ENCODE results near the gene NPS.

NPS gene

GRCh38 chr10:127564644-127565043 lies 15.5 kb downstream of the NPS start:
- Histone ChIP-seq H3K4me1 (ENCODE audit: insufficient read depth, low read length, poor library complexity, severe bottlenecking) (no peaks in the 10 kb centered on the region), H3K9me3 (ENCODE audit: insufficient read depth, low read depth, low read length) (no peaks in the 10 kb centered on the region), H3K9ac (ENCODE audit: low read depth, low read length, poor library complexity, severe bottlenecking) (no peak overlapping the region), H3K36me3 (ENCODE audit: insufficient read depth, low read length) (no peaks in the 10 kb centered on the region), H2AFZ (ENCODE audit: low read length) (no peak overlapping the region), H3K79me2 (ENCODE audit: insufficient read depth, low read length) (no peaks in the 10 kb centered on the region), H3K4me2 (ENCODE audit: low read depth, low read length, poor library complexity, severe bottlenecking) (no peak overlapping the region), H4K20me1 (ENCODE audit: insufficient read depth, low read length, poor library complexity, severe bottlenecking) (no peaks in the 10 kb centered on the region), H3K27me3 (ENCODE audit: insufficient read depth, low read length, poor library complexity, severe bottlenecking) (no peaks in the 10 kb centered on the region), H3F3A (ENCODE audit: low read depth) (no peaks in the 10 kb centered on the region), H3K4me3 (ENCODE audit: low read length, poor library complexity, severe bottlenecking) (no peak overlapping the region), H3K9me2 (replicated peaks; ENCODE audit: low read depth, low read length) (no peaks in the 10 kb centered on the region)
- TF ChIP-seq EZH2phosphoT487 (IDR thresholded peaks at IDR 0.05; ENCODE audit: borderline replicate concordance) (no peak), CTCF (conservative IDR thresholded peaks at IDR 0.05; ENCODE audit: low read length) (no peak)

GRCh38 chr10:127565583-127565982 lies 16.5 kb downstream of the NPS start:
- no peak for TF ChIP-seq CTCF (conservative IDR thresholded peaks at IDR 0.05; ENCODE audit: low read length)
- TF ChIP-seq EZH2phosphoT487 (IDR thresholded peaks at IDR 0.05; ENCODE audit: borderline replicate concordance) = no peak
- H3K36me3 ChIP-seq (ENCODE audit: insufficient read depth, low read length) = no peaks in the 10 kb centered on the region
- no peaks in the 10 kb centered on the region for H3K79me2 ChIP-seq (ENCODE audit: insufficient read depth, low read length)
- no peak overlapping the region for H3K9ac ChIP-seq (ENCODE audit: low read depth, low read length, poor library complexity, severe bottlenecking)
- H3K4me3 ChIP-seq (ENCODE audit: low read length, poor library complexity, severe bottlenecking) = no peak overlapping the region
- no peaks in the 10 kb centered on the region for H3K9me2 ChIP-seq (replicated peaks; ENCODE audit: low read depth, low read length)
- H3F3A ChIP-seq (ENCODE audit: low read depth) = no peaks in the 10 kb centered on the region
- no peaks in the 10 kb centered on the region for H4K20me1 ChIP-seq (ENCODE audit: insufficient read depth, low read length, poor library complexity, severe bottlenecking)
- H2AFZ ChIP-seq (ENCODE audit: low read length) = no peak overlapping the region
- no peaks in the 10 kb centered on the region for H3K9me3 ChIP-seq (ENCODE audit: insufficient read depth, low read depth, low read length)
- H3K27me3 ChIP-seq (ENCODE audit: insufficient read depth, low read length, poor library complexity, severe bottlenecking) = no peaks in the 10 kb centered on the region
- no peaks in the 10 kb centered on the region for H3K4me1 ChIP-seq (ENCODE audit: insufficient read depth, low read length, poor library complexity, severe bottlenecking)
- H3K4me2 ChIP-seq (ENCODE audit: low read depth, low read length, poor library complexity, severe bottlenecking) = no peak overlapping the region

GRCh38 chr10:127569210-127569609 lies 20.1 kb downstream of the NPS start:
- H3K36me3 ChIP-seq (ENCODE audit: insufficient read depth, low read length) = no peaks in the 10 kb centered on the region
- no peaks in the 10 kb centered on the region for H3F3A ChIP-seq (ENCODE audit: low read depth)
- no peaks in the 10 kb centered on the region for H3K27me3 ChIP-seq (ENCODE audit: insufficient read depth, low read length, poor library complexity, severe bottlenecking)
- H3K9me2 ChIP-seq (replicated peaks; ENCODE audit: low read depth, low read length) = no peaks in the 10 kb centered on the region
- no peak overlapping the region for H3K4me2 ChIP-seq (ENCODE audit: low read depth, low read length, poor library complexity, severe bottlenecking)
- no peaks in the 10 kb centered on the region for H4K20me1 ChIP-seq (ENCODE audit: insufficient read depth, low read length, poor library complexity, severe bottlenecking)
- H3K9ac ChIP-seq (ENCODE audit: low read depth, low read length, poor library complexity, severe bottlenecking) = no peak overlapping the region
- no peaks in the 10 kb centered on the region for H3K79me2 ChIP-seq (ENCODE audit: insufficient read depth, low read length)
- no peak for TF ChIP-seq EZH2phosphoT487 (IDR thresholded peaks at IDR 0.05; ENCODE audit: borderline replicate concordance)
- TF ChIP-seq CTCF (conservative IDR thresholded peaks at IDR 0.05; ENCODE audit: low read length) = no peak
- H2AFZ ChIP-seq (ENCODE audit: low read length) = no peak overlapping the region
- H3K4me1 ChIP-seq (ENCODE audit: insufficient read depth, low read length, poor library complexity, severe bottlenecking) = no peaks in the 10 kb centered on the region
- H3K4me3 ChIP-seq (ENCODE audit: low read length, poor library complexity, severe bottlenecking) = no peak overlapping the region
- H3K9me3 ChIP-seq (ENCODE audit: insufficient read depth, low read depth, low read length) = no peaks in the 10 kb centered on the region; the same call in 1 of the 2 replicates

Data from Loucy (cell line).